ENCODE results near the gene ZNF444.
"Not testable (repeated sequence)": the region's sequence is repeated elsewhere in the genome, so short reads cannot be mapped to it uniquely, and the experiment has no call there.

The ZNF444 gene

GRCh38 chr19:56140583-56141416, at the start of gene ZNF444:
Gene ZNF444 (plus strand): TSS chr19:56141287. CDS start chr19:56146912, 5,625 bp downstream.
- peak; percentile 99 for DNase-seq (ENCODE audit: low spot score)

GRCh38 chr19:56091751-56092546, 49.1 kb upstream of the ZNF444 start:
- no peak for DNase-seq (ENCODE audit: low spot score)

GRCh38 chr19:56092685-56093631, 48.1 kb upstream of the ZNF444 start:
- no peak for DNase-seq (ENCODE audit: low spot score)

- DNase-seq (ENCODE audit: low spot score), result no peak
Measured at GRCh38 chr19:56094449-56094848, 46.6 kb upstream of the ZNF444 start.

GRCh38 chr19:56096665-56097064, 44.4 kb upstream of the ZNF444 start:
- DNase-seq (ENCODE audit: low spot score), result no peak

- DNase-seq (ENCODE audit: low spot score), result no peak
Measured at GRCh38 chr19:56097306-56097705, 43.8 kb upstream of the ZNF444 start.

- DNase-seq (ENCODE audit: low spot score), result no peak
Measured at GRCh38 chr19:56097776-56098175, 43.3 kb upstream of the ZNF444 start.

GRCh38 chr19:56098237-56098636, 42.9 kb upstream of the ZNF444 start:
- not testable (repeated sequence) for DNase-seq (ENCODE audit: low spot score)

GRCh38 chr19:56098731-56099568, 42.1 kb upstream of the ZNF444 start:
- DNase-seq (ENCODE audit: low spot score), result no peak

- no peak for DNase-seq (ENCODE audit: low spot score)
Measured at GRCh38 chr19:56099638-56100539, 41.2 kb upstream of the ZNF444 start.

GRCh38 chr19:56101095-56101494, 40.0 kb upstream of the ZNF444 start:
- no peak for DNase-seq (ENCODE audit: low spot score)

GRCh38 chr19:56101746-56102535, 39.1 kb upstream of the ZNF444 start:
- DNase-seq (ENCODE audit: low spot score), result no peak

- DNase-seq (ENCODE audit: low spot score), result no peak
Measured at GRCh38 chr19:56103027-56103614, 38.0 kb upstream of the ZNF444 start.

GRCh38 chr19:56104423-56104822, 36.7 kb upstream of the ZNF444 start:
- no peak for DNase-seq (ENCODE audit: low spot score)

GRCh38 chr19:56105090-56105701, 35.9 kb upstream of the ZNF444 start:
- DNase-seq (ENCODE audit: low spot score), result peak; percentile 71

GRCh38 chr19:56105831-56106396, 35.2 kb upstream of the ZNF444 start:
- not testable (repeated sequence) for DNase-seq (ENCODE audit: low spot score)

- no peak for DNase-seq (ENCODE audit: low spot score)
Measured at GRCh38 chr19:56106397-56106849, 34.7 kb upstream of the ZNF444 start.

GRCh38 chr19:56106993-56107392, 34.1 kb upstream of the ZNF444 start:
- DNase-seq (ENCODE audit: low spot score), result no peak

Measured in cerebellar cortex (tissue), 1 donor.